Kasumi-1 (cell line): ENCODE data around the gene BRIP1.
"Not testable (repeated sequence)": the region's sequence is repeated elsewhere in the genome, so short reads cannot be mapped to it uniquely, and the experiment has no call there.

Source experiments
- DNase-seq, 2 experiments: peaks; one replicate each; lab custom pipeline; 2025; lab: John Stamatoyannopoulos, UW

The BRIP1 gene

GRCh38 chr17:61728297-61728836, 135.0 kb downstream of the BRIP1 start:
- no peak for DNase-seq

- DNase-seq = not testable (repeated sequence)
Observed at GRCh38 chr17:61727798-61728197, 135.5 kb downstream of the BRIP1 start.

GRCh38 chr17:61726977-61727376, 136.4 kb downstream of the BRIP1 start:
- DNase-seq = no peak

- no peak for DNase-seq
Observed at GRCh38 chr17:61724777-61725176, 138.6 kb downstream of the BRIP1 start.

- no peak for DNase-seq
Observed at GRCh38 chr17:61723914-61724313, 139.4 kb downstream of the BRIP1 start.

GRCh38 chr17:61723183-61723582, 140.1 kb downstream of the BRIP1 start:
- DNase-seq = no peak

GRCh38 chr17:61722398-61722797, 140.9 kb downstream of the BRIP1 start:
- no peak for DNase-seq

- no peak for DNase-seq
Observed at GRCh38 chr17:61720016-61720795, 143.1 kb downstream of the BRIP1 start.

GRCh38 chr17:61719220-61719619, 144.1 kb downstream of the BRIP1 start:
- DNase-seq = not testable (repeated sequence)

GRCh38 chr17:61718022-61718421, 145.3 kb downstream of the BRIP1 start:
- no peak for DNase-seq

- DNase-seq = no peak
Observed at GRCh38 chr17:61717352-61717751, 146.0 kb downstream of the BRIP1 start.

GRCh38 chr17:61716225-61716829, 147.0 kb downstream of the BRIP1 start:
- DNase-seq = no peak

GRCh38 chr17:61715348-61715747, 148.0 kb downstream of the BRIP1 start:
- no peak for DNase-seq

- no peak for DNase-seq
Observed at GRCh38 chr17:61714300-61714699, 149.0 kb downstream of the BRIP1 start.

GRCh38 chr17:61713035-61713434, 150.3 kb downstream of the BRIP1 start:
- no peak for DNase-seq

- no peak for DNase-seq
Observed at GRCh38 chr17:61710546-61710945, 152.8 kb downstream of the BRIP1 start.

GRCh38 chr17:61709567-61709966, 153.8 kb downstream of the BRIP1 start:
- DNase-seq = no peak

- DNase-seq = no peak
Observed at GRCh38 chr17:61704935-61705449, 158.3 kb downstream of the BRIP1 start.

GRCh38 chr17:61702450-61702849, 160.9 kb downstream of the BRIP1 start:
- DNase-seq = no peak

GRCh38 chr17:61701978-61702377, 161.3 kb downstream of the BRIP1 start:
- DNase-seq = no peak

- DNase-seq = no peak
Observed at GRCh38 chr17:61701334-61701733, 162.0 kb downstream of the BRIP1 start.

GRCh38 chr17:61700252-61700651, 163.1 kb downstream of the BRIP1 start:
- DNase-seq = no peak

- no peak for DNase-seq
Observed at GRCh38 chr17:61699694-61700093, 163.6 kb downstream of the BRIP1 start.
